ENCODE measurements around the gene ACAD10.

GRCh38 chr12:111673503-111673902, 12.3 kb upstream of the ACAD10 start:
- TF ChIP-seq, protein P1, sequence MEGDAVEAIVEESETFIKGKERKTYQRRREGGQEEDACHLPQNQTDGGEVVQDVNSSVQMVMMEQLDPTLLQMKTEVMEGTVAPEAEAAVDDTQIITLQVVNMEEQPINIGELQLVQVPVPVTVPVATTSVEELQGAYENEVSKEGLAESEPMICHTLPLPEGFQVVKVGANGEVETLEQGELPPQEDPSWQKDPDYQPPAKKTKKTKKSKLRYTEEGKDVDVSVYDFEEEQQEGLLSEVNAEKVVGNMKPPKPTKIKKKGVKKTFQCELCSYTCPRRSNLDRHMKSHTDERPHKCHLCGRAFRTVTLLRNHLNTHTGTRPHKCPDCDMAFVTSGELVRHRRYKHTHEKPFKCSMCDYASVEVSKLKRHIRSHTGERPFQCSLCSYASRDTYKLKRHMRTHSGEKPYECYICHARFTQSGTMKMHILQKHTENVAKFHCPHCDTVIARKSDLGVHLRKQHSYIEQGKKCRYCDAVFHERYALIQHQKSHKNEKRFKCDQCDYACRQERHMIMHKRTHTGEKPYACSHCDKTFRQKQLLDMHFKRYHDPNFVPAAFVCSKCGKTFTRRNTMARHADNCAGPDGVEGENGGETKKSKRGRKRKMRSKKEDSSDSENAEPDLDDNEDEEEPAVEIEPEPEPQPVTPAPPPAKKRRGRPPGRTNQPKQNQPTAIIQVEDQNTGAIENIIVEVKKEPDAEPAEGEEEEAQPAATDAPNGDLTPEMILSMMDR (IDR thresholded peaks at IDR 0.05), result peak; percentile 31 to 42 (median 41)
- no peak for TF ChIP-seq POLR2A (IDR thresholded peaks at IDR 0.05)

Data from testis (tissue), 2 donors.